Raji (cell line): Measurements from ENCODE around the gene DEF6.

Experiments used
- POLR2A ChIP-seq: IDR thresholded peaks from 2 replicates; pipeline ENCODE4 v1.6.1; 2011; ENCODE audit warnings: low read depth, low read length, control low read depth; ENCODE audit not compliant: insufficient read depth

The DEF6 gene

DNA sequence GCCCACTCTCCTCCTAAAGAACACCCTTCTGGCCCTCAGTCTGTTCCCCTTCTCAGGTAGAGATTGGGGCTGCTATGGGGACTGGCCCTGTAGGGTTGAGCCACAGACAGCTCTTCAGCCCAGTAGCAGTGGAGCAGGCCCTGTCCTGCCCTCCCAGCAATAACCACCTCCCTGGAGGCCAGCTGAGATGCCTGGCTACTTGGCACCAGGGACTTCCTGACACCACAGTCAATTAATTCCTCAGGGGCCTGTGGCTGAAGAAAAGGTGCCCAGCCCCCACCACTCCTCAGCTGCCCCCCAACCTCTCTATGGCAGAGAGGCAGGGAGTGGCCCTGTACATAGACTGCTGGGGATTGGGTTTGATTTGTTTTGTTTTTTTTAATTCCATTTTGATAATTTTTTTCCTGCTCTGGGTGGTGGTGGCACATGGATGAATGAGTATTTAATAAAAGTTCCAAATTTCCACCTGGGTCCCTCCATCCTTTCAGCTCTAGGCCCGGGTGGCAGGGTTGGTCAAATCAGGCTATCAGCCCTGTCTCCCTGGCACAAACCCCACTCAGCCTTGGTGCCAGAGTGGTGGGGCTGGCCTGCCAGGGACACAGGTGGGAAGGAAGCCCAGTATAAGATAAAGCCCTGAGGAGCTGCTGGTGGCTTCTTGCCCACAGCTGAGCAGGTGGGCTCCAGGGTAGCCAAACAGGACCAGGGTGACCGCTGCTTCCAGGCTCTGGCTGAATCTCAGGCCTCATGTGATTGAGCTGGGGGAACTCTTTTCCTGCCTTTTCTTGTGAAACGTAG is 1.9 kb upstream of the DEF6 start:
- TF ChIP-seq POLR2A, result no peak

DNA sequence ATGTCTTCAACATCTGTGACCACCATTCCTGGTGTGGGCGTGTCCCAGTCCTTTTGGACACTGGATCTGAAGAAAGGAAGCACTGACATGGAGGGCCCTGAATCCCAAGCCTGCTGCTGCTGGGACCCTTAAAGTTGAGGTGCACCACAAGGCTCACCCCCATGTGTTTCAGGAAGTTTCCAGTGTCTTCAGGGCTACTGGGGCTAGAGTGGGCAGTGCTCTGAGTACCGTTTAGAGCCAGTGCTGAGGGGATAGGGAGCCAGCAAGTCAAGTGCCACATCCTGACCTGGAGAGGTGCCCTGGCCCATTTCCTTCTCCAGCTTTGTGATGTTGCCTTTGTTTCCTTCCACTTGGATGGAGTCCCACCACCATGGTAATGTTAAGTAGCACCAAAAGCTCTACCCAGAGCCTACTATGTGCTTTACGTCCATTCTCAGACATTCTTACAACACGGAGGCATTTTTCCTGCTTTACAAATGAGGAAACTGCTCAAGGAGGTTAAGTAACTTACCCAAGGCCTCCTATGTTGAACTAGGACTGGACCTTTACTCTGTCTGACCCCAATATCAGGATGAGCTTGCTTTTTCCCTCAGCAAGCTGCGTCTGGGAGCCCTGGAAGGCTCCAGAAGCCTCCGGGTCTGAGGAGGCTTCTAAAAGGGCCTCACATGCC is 552 bp upstream of the DEF6 start:
- no peak for TF ChIP-seq POLR2A

DNA sequence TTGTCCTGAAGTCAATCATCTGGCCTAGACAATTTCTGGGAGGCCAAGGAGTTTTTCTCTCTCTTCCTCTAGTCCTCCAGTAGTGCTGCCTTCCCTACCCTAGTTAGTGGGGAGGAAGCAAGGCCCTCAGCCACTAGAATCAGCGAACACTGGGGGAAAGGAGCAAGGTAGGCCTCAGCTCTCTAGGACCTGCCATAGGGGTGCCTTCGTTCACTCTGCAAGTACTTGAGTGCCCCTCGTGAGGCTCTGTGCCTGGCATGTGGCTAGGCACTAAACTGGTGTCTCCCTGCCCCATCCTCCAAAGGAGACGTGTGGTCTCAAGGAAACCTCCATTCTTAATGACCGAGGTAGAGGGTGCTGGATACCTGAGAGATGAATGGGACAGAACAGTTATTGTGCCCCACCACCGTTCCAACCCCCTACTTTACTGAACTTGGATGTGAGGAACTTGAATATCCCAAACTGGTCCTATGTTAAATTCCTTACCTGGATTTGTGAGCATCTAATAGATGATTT is 1.1 kb downstream of the DEF6 start:
- TF ChIP-seq POLR2A, result no peak

DNA sequence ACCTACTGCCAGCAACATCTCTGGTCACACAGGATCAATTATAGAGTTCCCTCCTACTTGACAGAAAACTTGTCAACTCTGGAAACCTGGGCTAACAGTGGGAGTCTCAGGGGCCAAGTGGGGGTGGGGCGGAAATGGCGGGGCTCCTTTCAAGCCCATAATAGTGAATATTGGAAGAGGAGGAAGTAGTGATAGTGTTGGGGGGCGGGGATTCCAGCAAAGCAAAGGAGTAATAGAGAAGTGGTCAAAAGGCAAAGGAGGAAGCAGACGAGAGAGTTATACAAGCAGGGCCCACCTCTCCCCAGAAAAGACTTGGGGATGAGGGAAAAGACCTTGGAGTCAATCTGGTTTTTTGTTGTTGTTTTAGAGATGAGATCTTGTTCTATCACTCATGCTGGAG is 2.1 kb downstream of the DEF6 start:
- TF ChIP-seq POLR2A, result no peak

DNA sequence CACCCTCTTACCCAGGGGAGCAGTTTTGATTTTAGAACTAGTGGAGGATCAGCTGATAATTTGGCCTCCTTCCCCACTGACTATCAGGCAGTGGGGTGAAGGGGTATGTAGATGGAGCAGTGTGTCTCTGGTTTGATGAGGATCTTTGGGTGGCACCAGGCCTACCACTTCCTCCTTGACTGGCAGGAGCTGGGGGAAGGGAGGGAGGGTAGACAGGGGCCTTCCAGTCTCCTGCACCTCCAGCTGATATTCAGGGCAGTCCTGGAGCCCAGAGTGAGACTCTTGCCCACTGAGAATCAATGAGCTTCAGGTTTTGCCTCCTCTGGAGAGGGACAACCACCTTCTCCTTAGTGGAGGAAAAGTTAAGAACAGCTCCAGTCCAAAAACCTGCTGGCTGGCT is 3.2 kb downstream of the DEF6 start:
- no peak for TF ChIP-seq POLR2A

DNA sequence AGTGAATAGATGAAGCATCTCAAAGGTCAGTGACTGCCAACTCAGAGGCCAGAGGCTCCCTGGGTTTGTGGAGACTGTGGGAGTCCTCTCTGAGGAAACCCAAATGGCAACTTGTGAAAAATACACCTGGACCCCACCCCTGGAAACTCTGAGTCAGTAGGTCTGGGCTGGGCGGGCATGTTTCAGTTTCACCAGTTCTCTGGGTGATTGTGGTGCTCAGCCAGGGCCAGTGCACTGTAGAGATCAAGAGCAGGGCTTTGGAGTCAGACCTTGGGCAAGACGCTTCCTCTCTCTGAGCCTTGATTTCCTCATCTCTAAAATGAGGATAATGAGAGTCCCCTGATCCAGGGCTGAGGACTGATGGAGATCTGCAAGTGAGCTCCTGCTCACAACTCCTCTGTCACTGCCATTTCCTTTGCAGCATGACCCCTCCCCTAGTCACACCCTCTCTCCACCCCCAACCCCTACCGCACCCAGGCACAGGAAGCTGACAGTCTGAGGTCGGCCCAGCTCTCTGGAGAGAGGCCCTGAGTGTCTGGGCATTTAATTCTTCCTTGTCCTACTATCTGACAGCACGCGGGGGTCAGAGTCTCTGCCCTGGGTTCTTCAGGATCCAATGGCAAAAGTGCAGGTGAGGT is 5.1 kb downstream of the DEF6 start:
- peak; percentile 59 for TF ChIP-seq POLR2A

DNA sequence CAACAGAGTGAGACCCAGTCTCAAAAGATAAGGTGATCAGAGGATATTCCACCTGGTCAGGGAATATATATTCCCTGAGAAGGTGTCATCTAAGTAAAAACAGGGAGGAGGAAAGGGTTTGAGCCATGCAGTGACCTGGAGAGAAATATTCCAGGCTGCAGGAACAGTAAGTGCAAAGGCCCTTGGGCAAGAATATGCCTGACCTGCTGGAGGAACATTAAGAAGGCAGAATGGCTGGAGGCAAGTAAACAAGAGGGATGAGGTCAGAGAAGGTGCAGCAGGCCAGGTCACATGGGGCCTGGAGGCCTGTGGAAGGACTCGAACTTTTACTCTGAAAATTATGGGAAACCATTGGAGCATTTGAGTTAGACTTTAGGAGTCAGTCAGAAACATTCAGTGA is 6.7 kb downstream of the DEF6 start:
- TF ChIP-seq POLR2A, result no peak

DNA sequence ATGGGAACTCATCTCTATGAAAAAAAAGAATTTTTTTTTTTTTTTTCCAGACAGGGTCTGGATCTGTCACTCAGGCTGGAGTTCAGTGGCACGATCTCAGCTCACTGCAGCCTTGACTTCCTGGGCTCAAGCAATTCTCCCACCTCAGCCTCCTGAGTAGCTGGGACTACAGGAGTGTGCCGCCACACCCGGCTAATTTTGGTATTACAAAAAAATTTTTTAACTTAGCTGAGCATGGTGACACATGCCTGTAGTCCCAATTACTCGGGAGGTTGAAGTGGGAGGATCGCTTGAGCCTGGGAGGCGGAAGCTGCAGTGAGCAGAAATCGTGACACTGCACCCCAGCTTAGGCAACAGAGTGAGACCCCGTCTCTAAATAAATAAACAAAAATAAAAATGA is 7.5 kb downstream of the DEF6 start:
- TF ChIP-seq POLR2A, result no peak

DNA sequence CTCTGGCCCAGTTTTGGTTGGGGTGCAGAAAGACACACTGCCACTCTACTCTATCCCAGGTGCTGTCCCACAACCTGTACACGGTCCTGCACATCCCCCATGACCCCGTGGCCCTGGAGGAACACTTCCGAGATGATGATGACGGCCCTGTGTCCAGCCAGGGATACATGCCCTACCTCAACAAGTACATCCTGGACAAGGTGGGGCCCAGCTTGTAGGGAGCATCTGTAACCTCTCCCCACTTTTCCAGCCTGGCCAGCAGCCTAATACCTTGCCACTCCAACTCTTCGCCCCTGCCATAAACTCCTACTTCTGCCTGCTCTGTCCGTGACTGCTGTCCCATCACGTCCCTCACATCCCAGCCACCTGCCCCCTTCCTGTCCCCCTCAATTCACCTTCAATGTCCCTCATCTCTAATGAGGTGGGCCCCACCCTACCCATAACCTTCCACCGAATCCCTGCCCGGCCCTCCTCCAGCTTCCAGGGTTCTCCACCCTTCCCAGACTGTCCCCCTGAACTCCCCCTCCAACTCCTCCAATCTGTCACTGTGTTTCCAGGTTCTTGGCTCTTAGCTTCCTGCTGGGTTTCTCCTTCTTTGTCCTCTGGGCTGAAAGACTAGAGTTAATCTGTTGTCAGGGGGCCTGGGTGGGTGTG is 12.1 kb downstream of the DEF6 start:
- TF ChIP-seq POLR2A, result no peak

DNA sequence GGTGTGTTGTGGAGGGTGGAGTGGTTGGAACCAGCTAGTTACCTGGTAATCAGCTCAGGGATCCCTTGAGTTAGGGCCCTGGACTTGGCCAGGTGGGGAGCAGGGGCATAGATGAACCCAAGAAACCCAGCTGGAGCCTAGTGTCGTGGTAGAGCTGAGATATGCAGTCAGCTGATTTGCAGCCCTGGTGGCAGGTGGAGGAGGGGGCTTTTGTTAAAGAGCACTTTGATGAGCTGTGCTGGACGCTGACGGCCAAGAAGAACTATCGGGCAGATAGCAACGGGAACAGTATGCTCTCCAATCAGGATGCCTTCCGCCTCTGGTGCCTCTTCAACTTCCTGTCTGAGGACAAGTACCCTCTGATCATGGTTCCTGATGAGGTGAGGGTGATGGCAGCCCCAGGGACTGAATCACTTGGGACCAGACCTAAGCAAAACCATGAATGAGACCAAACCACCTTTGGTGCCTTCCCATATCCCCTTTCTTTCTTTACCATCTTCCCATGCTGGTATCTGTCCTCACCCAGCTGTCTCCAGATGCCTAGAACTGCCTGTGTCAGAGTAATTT is 12.7 kb downstream of the DEF6 start:
- no peak for TF ChIP-seq POLR2A

DNA sequence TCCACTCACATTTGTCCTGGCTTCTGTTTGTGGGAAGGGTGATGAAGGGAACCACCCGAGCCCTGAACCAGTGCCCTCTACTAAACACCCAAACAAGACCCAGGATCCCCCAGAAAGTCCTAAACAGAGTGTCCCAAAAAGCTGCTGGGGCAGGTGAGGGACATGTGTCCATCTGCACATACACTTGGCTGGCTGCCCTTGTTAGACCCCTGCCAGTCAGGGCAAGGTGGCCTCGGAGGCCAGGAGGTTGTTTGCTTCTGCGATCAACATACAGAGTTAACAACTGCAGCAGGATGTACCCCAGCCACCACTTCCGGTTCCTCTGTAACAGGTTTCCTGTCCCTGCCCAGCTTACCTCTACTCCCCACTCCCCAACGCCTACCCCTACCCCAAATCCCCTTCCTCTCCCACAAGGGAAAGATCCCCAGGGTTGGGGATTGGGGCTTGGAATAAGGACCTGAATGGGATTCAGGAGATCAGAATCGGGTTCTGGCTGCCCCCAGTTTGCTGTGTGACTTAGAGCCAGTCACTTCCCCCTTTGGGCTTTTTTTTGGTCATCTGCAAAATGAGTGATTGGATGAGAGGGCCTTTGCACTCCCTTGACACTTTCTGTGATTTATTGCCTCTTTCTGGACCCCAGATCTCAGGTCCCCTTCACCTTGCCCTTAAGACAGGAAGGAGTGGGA is 13.9 kb downstream of the DEF6 start:
- TF ChIP-seq POLR2A, result no peak

DNA sequence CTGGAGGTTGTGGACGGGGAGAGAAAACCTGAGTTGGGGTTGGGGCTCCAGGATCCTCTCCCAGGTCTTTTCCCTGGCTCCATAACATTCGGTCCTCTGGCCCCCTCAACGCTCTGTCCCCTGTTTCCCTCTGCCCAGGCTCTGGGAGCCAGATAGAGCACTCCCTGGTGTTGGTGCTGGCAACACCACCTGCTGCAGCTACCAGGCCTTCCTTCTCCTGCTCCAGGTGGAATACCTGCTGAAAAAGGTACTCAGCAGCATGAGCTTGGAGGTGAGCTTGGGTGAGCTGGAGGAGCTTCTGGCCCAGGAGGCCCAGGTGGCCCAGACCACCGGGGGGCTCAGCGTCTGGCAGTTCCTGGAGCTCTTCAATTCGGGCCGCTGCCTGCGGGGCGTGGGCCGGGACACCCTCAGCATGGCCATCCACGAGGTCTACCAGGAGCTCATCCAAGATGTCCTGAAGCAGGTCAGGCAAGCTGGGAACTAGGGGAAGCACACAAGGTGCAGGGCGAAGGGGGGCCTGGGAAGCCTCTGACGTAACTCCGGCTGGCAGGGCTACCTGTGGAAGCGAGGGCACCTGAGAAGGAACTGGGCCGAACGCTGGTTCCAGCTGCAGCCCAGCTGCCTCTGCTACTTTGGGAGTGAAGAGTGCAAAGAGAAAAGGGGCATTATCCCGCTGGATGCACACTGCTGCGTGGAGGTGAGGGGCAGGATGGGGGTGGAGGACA is 14.6 kb downstream of the DEF6 start:
- TF ChIP-seq POLR2A, result no peak

DNA sequence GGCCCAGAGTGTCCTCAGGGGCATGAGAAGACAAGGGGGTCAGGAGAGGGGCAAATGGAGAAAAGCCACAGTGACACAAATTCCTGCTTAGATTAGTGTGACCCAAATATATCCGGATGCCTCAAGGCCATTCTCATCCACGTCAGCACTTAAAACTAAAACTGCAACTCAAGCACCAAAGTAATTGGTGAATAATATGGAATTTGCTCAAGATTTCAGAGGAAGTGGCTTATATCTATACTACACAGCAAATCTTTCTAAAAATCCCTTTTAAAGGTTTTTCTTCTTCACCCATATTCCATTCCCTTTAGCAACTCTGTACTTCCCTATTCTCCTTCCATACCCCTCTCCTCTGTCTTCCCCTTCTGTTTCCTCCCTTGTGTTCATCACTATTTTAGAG is 15.2 kb downstream of the DEF6 start:
- no peak for TF ChIP-seq POLR2A
